Glomerular endothelial cell (primary cell): ENCODE measurements around the gene RBBP5. TPM values are rescaled to one million over a fixed set of nuclear protein-coding genes. Genes with fewer than 3 reads are reported as not detected.

Source experiments
- DNase-seq: peaks from one replicate; pipeline ENCODE4 v3.0.0-alpha.2; 2011; ENCODE audit warnings: low read depth, low spot score; ENCODE audit errors: extremely low read depth
- total RNA-seq: library from RNA; depleted of rRNA; stranded (reverse); fragments of >200 nt; gene quantifications from 2 replicates; pipeline ENCODE4 v1.2.3, GENCODE V29; 2015

RBBP5 gene
- total RNA-seq, 1 donor from 2014 or later = 14.5 TPM

DNA sequence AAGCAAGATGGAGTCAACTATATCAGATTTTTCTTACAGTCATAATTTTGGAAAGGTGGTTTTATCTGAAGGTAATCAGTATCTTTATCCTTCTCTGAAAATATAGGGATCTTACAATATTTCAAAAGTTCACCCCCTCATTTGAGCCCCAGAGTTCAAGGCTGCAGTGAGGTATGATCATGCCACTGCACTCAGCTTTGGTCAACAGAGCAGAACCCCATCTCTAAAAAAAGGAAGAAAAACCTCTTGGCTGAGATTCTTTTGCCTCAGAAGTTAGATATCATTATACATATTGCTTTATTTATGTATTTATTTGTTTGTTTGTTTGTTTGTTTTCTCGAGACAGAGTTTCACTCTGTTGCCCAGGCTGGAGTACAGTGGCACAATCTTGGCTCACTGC is 11.5 kb upstream of the RBBP5 start:
- DNase-seq = no peak

DNA sequence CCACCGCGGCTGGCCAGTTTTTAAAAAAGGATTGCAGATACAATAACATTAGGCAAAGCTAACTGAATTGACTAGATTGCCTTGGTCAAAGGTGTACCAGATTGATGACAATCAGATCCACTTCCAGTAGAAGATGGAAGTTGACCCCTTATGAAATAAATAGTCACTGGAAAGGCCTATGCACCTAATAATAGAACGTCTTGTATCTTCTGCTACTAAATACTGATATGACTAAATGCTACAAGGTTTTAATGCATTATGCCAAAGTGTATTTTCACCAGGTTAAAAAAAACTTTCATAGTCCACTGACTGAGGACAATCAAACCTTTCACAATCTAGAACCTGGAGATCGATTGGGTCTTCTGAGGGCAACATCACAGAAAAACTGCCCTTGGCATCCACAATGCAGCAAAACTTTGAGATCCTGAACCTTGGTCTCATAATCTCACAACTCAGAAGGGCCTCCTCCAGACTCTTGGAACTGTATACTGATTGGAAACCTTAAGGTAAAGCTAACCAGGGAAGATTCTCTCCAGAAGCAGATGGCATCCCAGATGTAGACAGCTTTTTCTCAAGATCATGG is 7.8 kb upstream of the RBBP5 start:
- no peak for DNase-seq

DNA sequence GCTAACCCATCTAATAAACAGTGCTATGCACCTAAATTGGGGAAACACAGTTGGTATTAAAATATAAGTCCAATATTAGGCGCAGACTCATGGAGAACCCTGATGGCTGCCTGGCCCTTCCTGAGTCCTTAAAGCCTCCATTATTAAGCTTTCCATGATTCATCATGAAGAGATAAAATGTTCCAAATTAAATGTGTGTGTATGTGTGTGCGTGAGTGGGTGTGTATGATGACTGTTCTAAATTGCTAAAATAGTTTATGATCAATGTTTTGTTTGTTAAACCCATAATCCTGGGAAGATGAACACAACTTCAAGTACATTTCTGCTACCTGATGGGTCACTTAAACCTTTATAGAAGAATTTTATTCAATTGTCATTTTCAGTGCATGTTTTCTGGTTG is 6.3 kb upstream of the RBBP5 start:
- no peak for DNase-seq

DNA sequence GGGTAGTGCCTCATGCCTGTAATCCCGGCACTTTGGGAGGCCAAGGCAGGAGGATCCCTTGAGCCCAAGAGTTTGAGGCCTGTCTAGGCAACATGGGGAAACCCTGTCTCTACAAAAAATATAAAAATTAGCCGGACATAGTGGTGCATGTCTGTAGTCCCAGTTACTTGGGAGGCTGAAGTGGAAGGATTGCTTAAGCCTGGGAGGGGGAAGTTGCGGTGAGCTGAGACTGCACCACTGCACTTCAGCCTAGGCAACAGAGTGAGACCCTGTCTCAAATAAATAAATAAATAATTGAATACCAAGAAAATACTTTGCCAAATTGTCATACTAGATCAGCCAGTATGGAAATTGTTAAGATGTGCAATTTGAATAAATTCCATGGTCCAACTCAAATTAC is 5.9 kb upstream of the RBBP5 start:
- DNase-seq = no peak

DNA sequence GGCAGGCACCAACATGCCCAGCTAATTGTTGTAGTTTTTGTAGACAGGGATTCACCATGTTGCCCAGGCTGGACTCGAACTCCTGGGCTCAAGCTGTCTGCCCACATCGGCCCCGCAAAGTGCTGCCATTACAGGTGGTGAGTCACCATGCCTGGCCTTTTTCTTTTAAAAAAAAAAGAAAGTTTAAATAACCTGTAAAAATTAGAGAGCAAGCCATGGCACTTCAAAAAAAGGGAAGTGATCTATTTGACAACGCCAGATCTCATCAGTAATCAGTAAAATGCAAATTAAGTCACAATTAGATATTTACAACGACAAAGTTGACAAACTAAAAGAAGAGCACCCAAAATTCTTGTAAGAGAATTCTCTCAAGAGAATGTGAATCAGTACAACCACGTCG is 2.9 kb upstream of the RBBP5 start:
- DNase-seq = no peak

DNA sequence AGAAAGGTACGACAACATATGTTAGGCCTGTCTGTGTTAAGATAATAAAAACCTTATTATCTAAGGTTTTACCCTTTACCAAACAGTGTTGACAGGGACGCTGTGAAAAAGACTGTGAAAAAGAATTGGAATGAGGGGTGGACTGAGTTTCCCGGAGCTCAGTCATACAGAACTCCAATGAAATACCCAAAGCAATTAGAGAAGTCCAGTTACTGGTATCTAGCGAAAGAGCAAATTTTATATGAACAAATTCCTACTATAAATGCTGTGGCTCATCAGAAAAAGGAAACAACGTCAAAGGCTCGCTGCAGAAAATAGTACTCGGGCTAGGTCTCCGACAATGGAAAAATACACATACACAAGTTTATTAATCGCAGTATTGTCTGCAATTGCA is 708 bp upstream of the RBBP5 start:
- no peak for DNase-seq

DNA sequence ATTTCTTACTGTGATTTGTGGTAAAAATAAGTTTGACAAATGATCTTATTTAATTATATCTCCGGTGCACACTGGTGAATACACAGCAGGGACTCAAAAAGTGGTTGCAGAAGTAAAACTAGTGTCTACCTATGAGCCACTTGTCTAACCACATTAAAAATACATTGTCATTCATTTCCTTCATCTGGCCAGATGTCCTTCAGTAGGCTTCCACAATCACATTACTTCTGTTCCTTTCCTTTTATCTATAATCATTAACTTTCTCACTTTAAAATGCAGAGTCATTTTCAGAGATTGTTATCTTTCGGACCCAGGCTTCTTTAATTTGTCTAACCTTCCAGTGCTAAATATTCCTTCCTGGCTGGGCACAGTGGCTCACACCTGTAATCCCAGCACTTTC is 3.0 kb downstream of the RBBP5 start:
- no peak for DNase-seq

DNA sequence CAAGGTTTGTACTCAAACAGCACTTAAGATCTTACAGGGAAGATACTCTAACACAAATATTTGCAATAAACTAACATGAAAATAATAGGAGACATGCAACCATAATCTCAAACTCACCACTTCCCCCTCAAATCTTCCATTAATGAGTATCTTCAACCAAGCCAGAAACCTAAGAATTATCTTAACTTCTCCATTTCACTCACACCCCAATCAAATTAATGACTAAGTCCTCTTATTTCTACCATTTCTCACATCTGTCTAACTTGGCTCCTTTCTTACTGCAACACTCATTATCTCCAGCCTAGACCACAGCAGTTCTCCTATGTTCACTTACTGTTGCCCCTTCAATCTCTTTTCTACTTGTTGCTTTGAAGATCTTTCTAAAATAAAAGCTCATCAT is 10.4 kb downstream of the RBBP5 start:
- DNase-seq = no peak

DNA sequence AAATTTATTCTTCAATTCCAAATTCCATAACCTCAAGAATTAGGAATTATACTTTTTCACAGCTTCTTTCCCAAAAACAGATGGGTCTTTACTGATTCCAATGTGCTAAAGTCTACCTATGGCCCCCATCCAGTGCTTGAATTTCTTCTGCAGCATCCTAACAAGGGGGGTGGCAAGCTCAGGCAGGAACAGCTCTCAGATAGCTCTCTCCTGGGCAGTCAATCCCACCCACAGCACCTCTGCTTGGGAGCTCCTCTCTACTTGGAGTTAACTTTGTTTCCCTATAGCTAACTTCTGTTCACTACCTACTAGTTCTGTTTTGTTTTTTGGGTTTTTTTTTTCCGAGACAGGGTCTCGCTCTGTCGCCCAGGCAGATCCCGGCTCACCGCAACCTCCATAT is 12.1 kb downstream of the RBBP5 start:
- DNase-seq = no peak

DNA sequence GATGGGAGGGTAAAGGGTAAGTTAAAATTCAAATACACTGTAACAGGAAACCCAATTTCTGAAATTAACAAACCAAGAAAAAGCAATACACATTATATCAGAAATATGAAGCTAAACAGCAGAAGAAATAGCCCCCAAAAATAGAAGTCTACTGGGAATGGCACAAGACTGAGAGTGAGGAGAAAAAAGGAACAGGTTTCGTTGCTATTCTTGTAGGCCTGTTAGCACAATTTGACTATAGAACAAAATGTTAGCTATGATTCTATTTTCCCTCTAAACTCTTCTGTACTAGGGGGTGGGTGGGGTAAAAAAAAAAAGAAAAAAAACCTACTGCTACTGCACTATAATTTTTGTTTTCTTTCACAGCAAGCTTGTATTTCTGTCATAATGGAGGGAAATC is 12.5 kb downstream of the RBBP5 start:
- no peak for DNase-seq

DNA sequence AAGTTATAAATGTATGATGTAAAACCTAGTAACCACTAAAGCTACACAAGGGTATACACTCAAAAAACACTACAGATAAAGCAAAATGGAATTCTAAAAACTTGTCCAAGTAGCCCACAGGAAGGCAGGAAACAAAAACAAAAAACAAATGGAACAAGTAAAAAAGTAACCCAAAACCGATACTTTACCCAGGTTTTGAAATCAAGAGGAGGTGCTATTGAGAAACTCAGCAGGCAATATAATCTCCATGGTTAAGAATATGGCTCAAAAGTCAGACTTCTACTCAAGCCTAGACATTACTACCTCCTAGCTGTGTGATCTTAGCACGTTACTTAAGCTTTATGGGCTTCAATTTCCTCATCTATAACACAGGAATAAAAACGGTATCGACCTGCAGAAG is 13.3 kb downstream of the RBBP5 start:
- no peak for DNase-seq

DNA sequence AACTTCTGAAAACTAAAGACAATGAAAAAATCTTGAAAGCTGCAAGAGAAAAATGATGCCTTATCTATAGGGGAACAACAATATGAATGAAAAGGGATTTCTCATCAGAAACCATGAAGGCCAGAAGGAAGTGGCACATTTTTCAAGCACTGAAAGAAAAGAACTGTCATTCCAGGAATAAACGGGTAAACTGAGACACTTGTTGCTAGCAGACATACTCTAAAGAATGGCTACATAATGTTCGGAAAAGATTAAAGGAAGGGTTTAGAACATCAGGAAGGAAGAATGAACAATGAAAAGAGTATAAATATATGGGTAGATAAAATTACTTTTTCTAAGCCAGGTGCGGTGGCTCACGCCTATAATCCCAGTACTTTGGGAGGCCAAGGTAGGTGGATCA is 14.5 kb downstream of the RBBP5 start:
- DNase-seq = no peak

DNA sequence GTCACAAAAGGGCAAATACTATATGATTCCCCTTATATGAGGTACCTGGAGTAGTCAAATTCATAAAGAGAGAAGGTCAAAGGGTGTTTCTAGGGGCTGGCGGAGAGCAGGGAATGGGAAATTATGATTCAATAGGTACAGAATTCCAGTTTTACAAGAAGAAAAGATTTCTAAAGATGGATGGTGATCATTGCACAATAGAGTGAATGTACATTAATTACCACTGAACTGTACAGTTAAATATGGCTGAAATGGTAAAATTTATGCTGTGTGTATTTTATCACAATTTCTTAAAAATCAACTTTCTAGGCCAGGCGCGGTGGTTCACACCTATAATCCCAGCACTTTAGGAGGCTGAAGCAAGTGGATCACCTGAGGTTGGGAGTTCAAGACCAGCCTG is 19.4 kb downstream of the RBBP5 start:
- DNase-seq = no peak

DNA sequence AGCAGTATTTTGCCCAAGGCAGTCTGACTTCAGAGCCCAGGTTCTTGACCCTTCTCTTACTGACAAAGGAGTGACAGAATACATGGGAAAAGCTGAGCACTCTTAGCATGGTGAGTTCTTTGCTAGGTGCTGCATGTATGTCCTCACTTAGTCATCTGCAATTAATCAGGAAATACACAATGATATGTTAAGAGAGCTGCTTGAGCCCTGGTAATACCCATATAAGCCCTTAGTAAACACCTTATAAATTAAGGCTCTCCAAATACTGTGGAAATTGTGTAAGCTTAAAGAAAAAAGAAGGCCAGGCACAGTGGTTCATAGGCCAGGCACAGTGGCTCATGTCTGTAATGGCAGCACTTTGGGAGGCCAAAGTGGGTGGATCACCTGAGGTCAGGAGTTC is 23.5 kb downstream of the RBBP5 start:
- DNase-seq = no peak

DNA sequence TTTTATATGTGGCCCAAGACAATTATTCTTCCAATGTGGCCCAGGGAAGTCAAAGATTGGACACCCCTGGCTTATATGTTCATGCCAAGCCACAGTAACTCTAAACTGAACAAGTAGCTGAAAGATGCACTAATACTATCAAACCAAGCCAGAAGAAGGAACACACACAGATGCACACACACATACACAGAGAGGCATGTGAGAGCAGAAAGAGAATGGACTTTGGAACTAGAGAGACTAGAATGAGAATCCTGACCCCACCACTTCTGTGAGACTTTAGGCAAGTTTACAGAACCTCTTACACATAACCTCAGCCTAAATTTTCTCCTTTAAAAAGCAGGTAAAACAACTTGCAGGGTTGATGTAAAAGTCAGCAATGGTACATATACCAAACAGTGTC is 26.4 kb downstream of the RBBP5 start:
- no peak for DNase-seq

DNA sequence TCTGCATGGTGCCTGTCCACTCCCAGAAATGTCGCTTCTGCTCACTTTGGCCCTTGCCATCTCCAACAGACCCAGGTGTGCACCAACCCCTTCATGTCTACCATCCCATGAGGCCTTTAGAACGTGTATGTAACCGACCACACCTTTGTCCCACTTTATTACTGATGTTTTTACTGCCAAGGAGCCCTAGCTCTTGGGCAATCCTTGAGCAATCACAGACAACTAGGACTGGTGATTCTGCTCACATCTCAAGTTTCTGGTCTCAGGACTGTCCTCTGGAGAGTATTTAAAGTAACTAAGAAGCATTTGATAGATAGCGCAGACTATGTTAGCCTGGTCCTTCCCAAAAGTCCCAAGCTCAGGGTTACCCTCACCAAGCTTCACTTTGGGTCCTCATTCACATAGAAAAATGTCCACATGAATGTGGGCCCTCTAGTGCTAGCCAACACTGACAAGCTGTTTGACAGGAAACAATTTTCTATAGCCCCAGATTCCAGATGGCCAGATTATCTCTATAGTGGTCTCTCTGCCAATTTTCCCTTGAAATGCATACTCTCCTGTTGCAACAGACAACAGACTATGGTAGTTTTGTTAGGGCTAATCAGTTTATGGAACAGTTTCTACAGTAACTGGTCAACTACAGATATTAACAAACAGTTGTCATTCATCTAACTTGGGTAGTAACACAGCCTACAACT is 30.6 kb downstream of the RBBP5 start:
- no peak for DNase-seq

DNA sequence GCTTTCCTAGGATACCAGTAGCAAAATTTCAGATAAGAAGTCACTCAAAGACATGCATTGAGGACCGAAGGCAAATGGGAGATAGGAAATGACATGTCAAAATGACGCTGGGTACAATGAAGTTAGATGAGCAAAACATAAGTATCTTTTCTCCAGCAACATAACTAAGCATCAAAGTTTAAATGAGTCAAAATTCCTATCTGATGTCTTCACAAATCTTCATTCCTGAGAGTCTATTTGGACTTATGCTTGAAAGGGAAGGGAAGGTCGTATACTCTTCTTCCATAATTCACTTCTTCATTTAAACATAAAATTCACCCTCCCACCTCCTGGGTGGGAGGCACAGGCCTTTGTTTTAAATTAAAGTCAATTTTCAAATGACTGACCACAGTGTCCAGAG is 33.4 kb downstream of the RBBP5 start:
- no peak for DNase-seq

DNA sequence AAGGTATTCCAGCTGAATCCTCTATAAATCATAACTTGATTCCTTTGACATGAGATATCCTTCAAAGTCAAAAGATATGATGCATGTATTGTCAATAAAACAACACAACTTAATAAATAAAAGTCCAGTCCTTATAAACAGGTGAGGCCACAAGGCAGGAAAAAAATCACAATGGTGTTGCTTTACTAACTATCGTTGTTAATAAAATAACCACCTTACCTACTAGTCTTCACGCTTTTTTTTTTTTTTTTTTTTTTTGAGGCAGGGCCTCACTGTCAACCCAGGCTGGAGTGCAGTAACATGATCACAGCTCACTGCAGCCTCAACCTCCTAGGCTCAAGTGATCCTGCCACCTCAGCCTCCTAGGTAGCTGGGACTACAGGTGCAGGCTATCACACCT is 37.4 kb downstream of the RBBP5 start, which contains the start of gene TMEM81:
Gene TMEM81 (minus strand): TSS at position 101 of the 400 bp plus-strand sequence. CDS start 140 bp downstream, outside the sequence.
- no peak for DNase-seq

DNA sequence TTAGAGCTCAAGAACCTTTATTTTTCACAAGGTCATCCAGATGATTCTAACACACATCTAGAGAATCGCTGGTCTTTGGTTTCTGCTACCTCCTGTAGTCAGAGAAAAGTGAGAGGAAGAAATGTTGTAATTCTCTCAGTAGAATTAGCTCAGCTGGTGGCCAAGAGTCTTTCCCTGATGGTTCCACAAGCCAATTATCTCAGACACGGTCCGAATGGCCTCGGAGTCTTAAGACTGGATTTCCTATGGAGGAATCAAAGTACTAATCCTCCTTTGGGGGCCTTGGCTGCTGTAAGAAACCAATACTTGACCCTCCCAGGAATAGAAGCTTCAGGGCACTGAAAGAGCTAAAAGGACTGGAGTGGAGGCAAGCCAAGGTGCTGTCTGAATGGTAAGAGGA is 39.3 kb downstream of the RBBP5 start:
- no peak for DNase-seq

DNA sequence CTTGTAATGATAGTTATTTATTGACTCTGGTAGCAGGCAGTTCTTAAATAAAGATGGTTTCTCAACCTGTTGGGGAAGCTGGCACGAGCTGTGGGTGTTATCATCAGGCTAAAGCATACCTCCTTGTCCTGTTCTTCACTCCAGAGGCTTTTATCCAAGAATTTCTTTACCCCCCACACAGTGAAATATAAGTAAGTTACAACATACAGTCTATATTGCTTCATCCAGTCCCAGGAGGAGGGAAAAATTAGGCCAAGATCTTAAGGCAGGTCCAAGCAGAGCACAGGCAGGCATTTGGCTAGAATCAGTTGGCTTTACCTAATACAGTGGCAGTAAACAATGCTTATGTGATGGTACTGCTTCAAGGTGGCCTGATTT is 43.9 kb downstream of the RBBP5 start:
- no peak for DNase-seq

DNA sequence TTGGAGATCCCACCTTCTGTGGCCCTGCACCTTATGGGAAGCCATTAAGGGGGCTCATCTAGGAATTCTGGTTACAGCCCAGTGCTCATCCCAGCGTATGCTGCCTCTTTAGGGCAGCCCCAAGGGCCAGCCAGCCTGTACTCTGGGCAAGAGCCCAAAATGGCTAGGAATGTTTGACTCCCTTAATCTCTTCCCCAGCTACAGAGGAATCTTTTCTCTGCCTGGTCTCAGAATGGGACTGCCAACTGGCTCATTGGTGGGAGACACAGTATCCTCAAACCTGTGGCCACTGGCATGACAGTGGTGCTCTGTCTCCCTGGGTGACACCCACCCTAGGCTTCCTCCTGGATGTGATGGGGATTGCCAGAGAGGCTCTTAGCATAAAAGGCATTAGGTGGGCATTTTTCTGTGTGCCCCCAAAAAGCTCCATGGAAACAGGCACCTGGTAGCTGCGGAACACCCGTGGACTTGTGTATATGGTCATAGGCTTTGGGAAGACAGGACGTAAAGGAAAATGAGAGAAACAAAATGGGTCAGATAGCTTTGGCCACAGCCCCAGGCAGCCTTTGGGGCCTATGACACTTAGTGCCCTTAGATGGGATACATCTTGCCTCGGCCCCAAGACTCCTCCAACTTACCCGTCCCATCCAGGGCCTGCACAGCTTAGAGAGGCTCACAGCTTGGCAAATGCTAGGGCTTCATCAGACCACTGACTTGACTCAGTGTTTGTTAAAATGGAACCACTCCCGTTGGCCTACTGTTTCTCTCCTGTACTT is 44.4 kb downstream of the RBBP5 start:
- no peak for DNase-seq

DNA sequence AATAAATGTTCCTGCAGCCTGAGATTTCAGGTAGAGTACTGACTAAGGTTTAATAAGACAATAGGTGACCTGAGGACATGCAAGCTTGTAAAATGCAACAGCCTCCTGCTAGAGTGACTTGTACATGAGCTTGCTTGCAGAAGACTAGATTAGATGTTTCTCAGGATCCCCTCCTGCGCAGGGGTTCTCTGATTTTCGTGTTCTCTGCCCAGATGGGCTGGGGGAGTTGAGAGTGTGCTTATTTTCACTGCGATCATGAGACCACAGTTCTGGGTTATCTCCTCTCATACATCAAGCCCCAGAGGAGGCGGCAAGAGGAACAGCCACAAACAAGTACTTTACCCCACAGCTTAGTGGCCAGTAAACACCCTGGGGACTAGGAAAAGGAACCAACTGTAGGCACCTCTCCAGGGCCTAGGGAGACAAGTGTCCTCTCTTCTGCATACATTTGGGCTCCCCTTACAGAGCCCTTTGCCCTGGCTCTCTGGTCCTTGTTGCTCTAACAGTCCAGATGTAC is 45.5 kb downstream of the RBBP5 start:
- no peak for DNase-seq
